Thyroid gland (tissue), 4 donors: ENCODE results near the gene SPATA2L. TPM values are rescaled to one million over a fixed set of nuclear protein-coding genes. Genes with fewer than 3 reads are reported as not detected.

Source experiments
- DNase-seq, 2 donors: peaks; one replicate each; pipeline ENCODE4 v3.0.0-alpha.2; 2019
- H3K27ac ChIP-seq, 3 donors: fragments of 200-600 bp; sonication (generic); 1 replicate in 2 of 3; 2 replicates in 1 of 3; pipeline ENCODE4 v1.5.1; 2016 to 2019; ENCODE audit warnings: mild to moderate bottlenecking in 1 of 3, moderate library complexity in 1 of 3
- H3K27me3 ChIP-seq: fragments of 200-600 bp; sonication (generic); one replicate; pipeline ENCODE4 v1.5.1; 2019
- H3K36me3 ChIP-seq, 2 donors: fragments of 200-600 bp; sonication (generic); one replicate each; pipeline ENCODE4 v1.5.1; 2016 to 2019
- H3K4me1 ChIP-seq, 2 donors: fragments of 200-600 bp; sonication (generic); one replicate each; pipeline ENCODE4 v1.5.1; 2017 to 2019
- H3K4me3 ChIP-seq, 3 donors: fragments of 200-600 bp; sonication (generic); replicated peaks in 1 of 3; 1 replicate in 2 of 3; 2 replicates in 1 of 3; pipeline ENCODE4 v1.5.1; 2016; ENCODE audit warnings: mild to moderate bottlenecking in 1 of 3
- H3K9me3 ChIP-seq: fragments of 200-600 bp; sonication (generic); one replicate; pipeline ENCODE4 v1.5.1; 2017
- POLR2A ChIP-seq, 2 donors: fragments of 450-650 bp; IDR thresholded peaks; one replicate each; pipeline ENCODE4 v1.6.1; 2017; ENCODE audit warnings: antibody characterized with exemption in 2 of 2, mild to moderate bottlenecking in 2 of 2, moderate library complexity in 1 of 2
- WGBS, 2 donors: methylation state at CpG; one replicate each; pipeline ENCODE4 v1.1.5; 2017; 5-methylcytosine and 5-hydroxymethylcytosine counted together
- intact Hi-C: fragments of 100-400 bp; cut with DNase I; formaldehyde crosslinking; loops from one replicate; pipeline ENCODE4 v1.15.1; 2023
- total RNA-seq, 4 donors: library from RNA; depleted of rRNA; stranded (reverse); fragments of >200 nt; gene quantifications; one replicate each; pipeline ENCODE4 v1.2.3, GENCODE V29; 2016
- TF ChIP-seq, protein P1 (sequence below), 6 experiments: fragments of 200-600 bp in 3 of 6; fragments of 450-650 bp in 3 of 6; sonication (generic) in 3 of 6; IDR thresholded peaks; one replicate each; pipeline ENCODE4 v1.5.1; 2016 to 2019; ENCODE audit warnings: antibody characterized with exemption in 6 of 6, mild to moderate bottlenecking in 2 of 6, inconsistent platforms in 1 of 6, moderate library complexity in 1 of 6

Gene SPATA2L
- total RNA-seq, 4 donors from 2014 or later: 22.4 to 31.9 (median 27.7) TPM

DNA sequence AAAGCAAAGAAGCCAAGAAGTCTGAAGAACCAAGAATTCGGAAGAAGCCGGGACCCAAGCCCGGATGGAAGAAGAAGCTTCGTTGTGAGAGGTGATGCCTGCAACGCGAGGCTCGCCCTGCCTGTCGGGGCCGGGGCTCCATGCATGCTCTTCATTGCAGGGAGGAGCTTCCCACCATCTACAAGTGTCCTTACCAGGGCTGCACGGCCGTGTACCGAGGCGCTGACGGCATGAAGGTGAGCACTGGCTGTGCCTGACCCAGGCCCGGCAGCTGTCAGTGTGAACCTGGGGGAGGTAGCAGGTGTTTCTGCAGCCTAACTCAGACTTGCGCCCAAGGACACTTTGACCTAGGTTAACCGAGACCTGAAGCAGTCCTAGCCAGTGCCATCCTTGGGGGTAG lies 31.8 kb upstream of the SPATA2L start:
- 86 to 96% methylated on average over 14 to 17 of the region's 17 CpGs for WGBS, 2 donors
- no peak overlapping the region for H3K4me3 ChIP-seq
- no peak for DNase-seq
- H3K4me1 ChIP-seq: no peaks in the 10 kb centered on the region
- H3K27ac ChIP-seq: no peak overlapping the region
- H3K36me3 ChIP-seq: peaks cover 83 to 84% of the 10 kb centered on the region in 2 donors
- no peaks in the 10 kb centered on the region for H3K27me3 ChIP-seq
- H3K9me3 ChIP-seq: no peaks in the 10 kb centered on the region
- intact Hi-C loops: no loop called here
- TF ChIP-seq, protein P1, sequence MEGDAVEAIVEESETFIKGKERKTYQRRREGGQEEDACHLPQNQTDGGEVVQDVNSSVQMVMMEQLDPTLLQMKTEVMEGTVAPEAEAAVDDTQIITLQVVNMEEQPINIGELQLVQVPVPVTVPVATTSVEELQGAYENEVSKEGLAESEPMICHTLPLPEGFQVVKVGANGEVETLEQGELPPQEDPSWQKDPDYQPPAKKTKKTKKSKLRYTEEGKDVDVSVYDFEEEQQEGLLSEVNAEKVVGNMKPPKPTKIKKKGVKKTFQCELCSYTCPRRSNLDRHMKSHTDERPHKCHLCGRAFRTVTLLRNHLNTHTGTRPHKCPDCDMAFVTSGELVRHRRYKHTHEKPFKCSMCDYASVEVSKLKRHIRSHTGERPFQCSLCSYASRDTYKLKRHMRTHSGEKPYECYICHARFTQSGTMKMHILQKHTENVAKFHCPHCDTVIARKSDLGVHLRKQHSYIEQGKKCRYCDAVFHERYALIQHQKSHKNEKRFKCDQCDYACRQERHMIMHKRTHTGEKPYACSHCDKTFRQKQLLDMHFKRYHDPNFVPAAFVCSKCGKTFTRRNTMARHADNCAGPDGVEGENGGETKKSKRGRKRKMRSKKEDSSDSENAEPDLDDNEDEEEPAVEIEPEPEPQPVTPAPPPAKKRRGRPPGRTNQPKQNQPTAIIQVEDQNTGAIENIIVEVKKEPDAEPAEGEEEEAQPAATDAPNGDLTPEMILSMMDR (IDR thresholded peaks at IDR 0.05): no peak
- no peak for TF ChIP-seq POLR2A (IDR thresholded peaks at IDR 0.05)

DNA sequence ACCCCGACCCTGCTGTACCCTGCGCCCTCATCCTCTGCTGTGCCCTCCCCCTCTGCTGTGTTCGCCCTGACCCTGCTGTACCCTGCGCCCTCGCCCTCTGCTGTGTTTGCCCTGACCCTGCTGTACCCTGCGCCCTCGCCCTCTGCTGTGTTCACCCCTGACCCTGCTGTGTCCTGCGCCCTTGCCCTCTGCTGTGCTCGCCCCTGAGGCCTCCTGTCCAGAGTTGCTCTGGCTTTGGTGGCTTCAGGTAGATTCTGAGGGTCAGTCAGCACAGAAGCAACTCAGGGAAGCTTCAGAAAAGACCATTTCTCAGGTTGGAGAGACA lies 31.4 kb upstream of the SPATA2L start:
- H3K4me3 ChIP-seq: no peak overlapping the region
- H3K9me3 ChIP-seq: no peaks in the 10 kb centered on the region
- peaks cover 78 to 80% of the 10 kb centered on the region in 2 donors for H3K36me3 ChIP-seq
- no peak overlapping the region for H3K27ac ChIP-seq
- WGBS, 2 donors: 94 to 97% methylated on average over 9 of the region's 9 CpGs
- intact Hi-C loops: no loop called here
- H3K27me3 ChIP-seq: no peaks in the 10 kb centered on the region
- H3K4me1 ChIP-seq: no peaks in the 10 kb centered on the region
- TF ChIP-seq POLR2A (IDR thresholded peaks at IDR 0.05): no peak
- TF ChIP-seq, protein P1 (IDR thresholded peaks at IDR 0.05): no peak
- no peak for DNase-seq

DNA sequence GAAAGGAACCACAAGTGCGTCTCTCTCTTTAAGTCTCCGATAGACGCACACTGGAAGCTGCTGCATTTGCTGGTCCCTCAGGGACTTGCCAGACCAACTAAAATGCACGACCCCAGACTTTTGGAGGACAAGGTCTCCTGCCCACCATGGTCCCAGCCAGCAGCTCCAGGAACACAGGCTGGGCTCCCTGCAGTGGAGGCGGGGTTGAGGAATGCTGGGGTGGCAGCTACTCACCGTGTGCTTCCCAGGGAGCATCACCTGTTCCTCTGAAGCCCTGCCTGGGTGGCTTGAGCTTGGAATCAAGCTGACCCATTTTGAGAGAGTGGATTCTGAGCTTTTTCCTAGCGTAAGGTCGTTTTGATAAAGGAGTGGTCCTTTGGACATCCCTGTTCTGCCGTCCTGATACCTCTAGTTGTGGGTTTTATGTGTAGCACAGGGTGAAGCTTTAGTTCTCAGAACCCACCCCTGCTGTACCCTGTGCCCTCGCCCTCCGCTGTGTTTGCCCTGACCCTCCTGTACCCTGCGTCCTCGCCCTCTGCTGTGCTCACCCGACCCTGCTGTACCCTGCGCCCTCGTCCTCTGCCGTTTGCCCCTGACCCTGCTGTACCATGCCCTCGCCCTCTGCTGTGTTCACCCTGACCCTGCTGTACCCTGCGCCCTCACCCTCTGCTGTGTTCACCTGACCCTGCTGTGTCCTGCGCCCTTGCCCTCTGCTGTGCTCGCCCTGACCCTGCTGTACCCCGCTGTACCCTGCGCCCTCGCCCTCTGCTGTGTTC lies 30.8 kb upstream of the SPATA2L start:
- Histone ChIP-seq H3K4me3 (no peak overlapping the region), H3K9me3 (no peaks in the 10 kb centered on the region), H3K27ac (no peak overlapping the region), H3K4me1 (no peaks in the 10 kb centered on the region), H3K27me3 (no peaks in the 10 kb centered on the region), H3K36me3 (peaks cover 78 to 80% of the 10 kb centered on the region in 2 donors)
- 91 to 92% methylated on average over 23 to 24 of the region's 24 CpGs for WGBS, 2 donors
- no peak for DNase-seq
- TF ChIP-seq, protein P1 (IDR thresholded peaks at IDR 0.05): no peak
- TF ChIP-seq POLR2A (IDR thresholded peaks at IDR 0.05): no peak
- intact Hi-C loops: no loop called here

DNA sequence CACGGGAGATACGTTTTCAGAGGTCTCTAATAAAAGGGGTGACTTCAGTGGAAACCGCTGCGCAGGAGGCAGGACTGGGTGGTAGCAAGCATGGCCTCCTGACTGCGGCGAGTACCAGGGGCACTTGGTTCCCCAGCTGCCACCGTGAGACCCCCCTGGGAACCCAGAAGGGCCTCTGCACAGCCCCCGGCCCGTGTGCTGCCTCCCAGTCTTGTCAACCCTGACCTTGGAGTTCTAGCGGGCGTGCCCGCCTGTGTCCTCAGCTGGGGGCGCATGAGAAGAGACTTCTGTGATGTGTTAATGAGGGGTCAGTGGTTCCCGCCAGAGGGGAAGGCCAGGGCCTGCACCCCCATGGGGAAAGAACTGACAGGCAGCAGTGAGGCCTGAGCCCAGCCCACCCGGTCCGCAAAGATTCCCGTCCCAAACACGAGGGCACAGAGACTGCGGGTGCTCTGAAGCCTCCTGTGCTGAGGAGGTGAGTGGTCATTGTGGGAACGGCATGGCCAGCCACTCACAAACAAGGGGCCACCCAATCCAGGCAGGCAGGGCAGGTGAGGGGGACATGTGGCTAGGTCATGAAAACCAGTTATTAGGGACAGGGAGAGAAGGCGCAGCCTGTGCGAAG lies 29.2 kb upstream of the SPATA2L start:
- Histone ChIP-seq H3K36me3 (peaks cover 70 to 71% of the 10 kb centered on the region in 2 donors), H3K4me1 (no peaks in the 10 kb centered on the region), H3K9me3 (no peaks in the 10 kb centered on the region), H3K4me3 (no peak overlapping the region), H3K27me3 (no peaks in the 10 kb centered on the region), H3K27ac (no peak overlapping the region)
- TF ChIP-seq, protein P1 (IDR thresholded peaks at IDR 0.05): no peak
- no peak for TF ChIP-seq POLR2A (IDR thresholded peaks at IDR 0.05)
- WGBS, 2 donors: 79 to 85% methylated on average over 17 of the region's 22 CpGs
- DNase-seq: no peak
- intact Hi-C loops: no loop called here
